Smooth muscle cell (in vitro differentiated cells): ENCODE measurements around the gene MAP3K14. TPM values are rescaled to one million over a fixed set of nuclear protein-coding genes. Genes with fewer than 3 reads are reported as not detected.

ENCODE experiments used
- DNase-seq: peaks from one replicate; lab custom pipeline; 2025; ENCODE audit not compliant: unreplicated experiment; lab: John Stamatoyannopoulos, UW
- H2AFZ ChIP-seq: fragments of 200-600 bp; sonication (generic); 2 replicates; pipeline ENCODE4 v1.6.0; 2016; ENCODE audit warnings: antibody characterized with exemption, low read depth, mild to moderate bottlenecking
- H3F3A ChIP-seq: fragments of 200-600 bp; sonication (generic); 2 replicates; pipeline ENCODE4 v1.6.0; 2017; ENCODE audit warnings: antibody characterized with exemption, low read depth
- H3K27ac ChIP-seq: fragments of 200-600 bp; sonication (generic); 2 replicates; pipeline ENCODE4 v1.5.1; 2016; ENCODE audit warnings: low read depth, mild to moderate bottlenecking
- H3K27me3 ChIP-seq: fragments of 200-600 bp; sonication (generic); 2 replicates; pipeline ENCODE4 v1.6.1; 2016; ENCODE audit warnings: low read depth, mild to moderate bottlenecking
- H3K36me3 ChIP-seq: fragments of 200-600 bp; sonication (generic); 2 replicates; pipeline ENCODE4 v1.5.1; 2016; ENCODE audit warnings: low read depth
- H3K4me1 ChIP-seq: fragments of 200-600 bp; sonication (generic); 2 replicates; pipeline ENCODE4 v1.5.1; 2016; ENCODE audit warnings: low read depth
- H3K4me2 ChIP-seq: fragments of 200-600 bp; sonication (generic); 2 replicates; pipeline ENCODE4 v1.6.0; 2016; ENCODE audit warnings: mild to moderate bottlenecking
- H3K4me3 ChIP-seq: fragments of 200-600 bp; sonication (generic); 2 replicates; pipeline ENCODE4 v1.5.1; 2016; ENCODE audit warnings: mild to moderate bottlenecking
- H3K79me2 ChIP-seq: fragments of 200-600 bp; sonication (generic); 2 replicates; pipeline ENCODE4 v1.6.0; 2016; ENCODE audit warnings: low read depth, mild to moderate bottlenecking
- H3K9ac ChIP-seq: fragments of 200-600 bp; sonication (generic); 2 replicates; pipeline ENCODE4 v1.6.0; 2016; ENCODE audit warnings: low read depth
- H3K9me3 ChIP-seq: fragments of 200-600 bp; sonication (generic); replicated peaks from 2 replicates; pipeline ENCODE4 v1.5.1; 2016; ENCODE audit warnings: low read depth
- H4K20me1 ChIP-seq: fragments of 200-600 bp; sonication (generic); 2 replicates; pipeline ENCODE4 v1.6.0; 2016; ENCODE audit warnings: low read depth
- WGBS: methylation state at CpG from one replicate; pipeline ENCODE4 v1.1.7; 2016; ENCODE audit warnings: low lambda C conversion rate; 5-methylcytosine and 5-hydroxymethylcytosine counted together
- polyA plus RNA-seq: library from polyadenylated mRNA; unstranded; fragments of >200 nt; fragmentation: Nextera tagmentation; extraction: Ambion mirVana; gene quantifications from 2 replicates; pipeline ENCODE4 v1.2.1, GENCODE V29; 2016
- total RNA-seq: library from RNA; depleted of rRNA; stranded (reverse); fragments of >200 nt; gene quantifications from 2 replicates; pipeline ENCODE4 v1.2.3, GENCODE V29; 2014
- TF ChIP-seq, protein P1 (sequence below): fragments of 200-600 bp; sonication (generic); IDR thresholded peaks from 2 replicates; pipeline ENCODE4 v1.5.1; 2017; ENCODE audit warnings: borderline replicate concordance, mild to moderate bottlenecking, antibody characterized with exemption; ENCODE audit not compliant: insufficient read depth, poor library complexity, severe bottlenecking

MAP3K14 gene
- total and polyA plus RNA-seq, 2 experiments from 2014 or later = 1.7 to 1.8 TPM

DNA sequence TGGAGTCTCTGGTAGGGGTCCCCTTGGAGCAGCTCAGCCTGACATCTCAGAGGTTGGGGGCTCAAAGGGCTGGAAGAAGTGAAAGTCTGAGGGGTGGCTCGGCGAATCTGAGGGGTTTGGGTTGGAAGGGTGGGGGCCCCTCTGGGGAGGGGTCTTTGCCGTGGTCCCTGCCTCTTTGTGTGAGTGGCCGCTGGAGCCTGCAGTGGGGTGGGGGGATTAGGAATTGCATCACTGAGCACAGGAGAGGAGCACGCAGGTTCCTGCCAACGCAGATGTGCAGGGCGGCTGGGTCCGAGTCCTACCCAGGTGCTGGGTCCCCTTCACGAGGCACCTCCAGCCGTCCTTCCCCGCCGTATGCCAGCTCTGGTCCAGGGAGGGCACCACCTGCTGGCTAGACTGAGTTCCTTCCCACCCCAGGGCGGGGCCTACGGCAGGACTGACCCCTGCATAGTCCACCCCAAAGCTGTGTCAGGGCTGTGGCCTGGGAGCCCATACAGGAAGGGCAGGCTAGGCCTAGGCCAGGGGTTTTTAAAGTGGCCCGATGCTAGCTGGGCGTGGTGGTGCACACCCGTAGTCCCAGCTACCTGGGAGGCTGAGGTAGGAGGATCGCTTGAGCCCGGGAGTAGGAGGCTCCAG is 85.2 kb downstream of the MAP3K14 start:
- no peaks in the 10 kb centered on the region for H3K27me3 ChIP-seq
- H3K4me2 ChIP-seq = no peak overlapping the region
- H3K9ac ChIP-seq = no peak overlapping the region
- H3K9me3 ChIP-seq = no peaks in the 10 kb centered on the region
- no peaks in the 10 kb centered on the region for H3F3A ChIP-seq
- H4K20me1 ChIP-seq = no peaks in the 10 kb centered on the region
- no peaks in the 10 kb centered on the region for H3K79me2 ChIP-seq
- TF ChIP-seq, protein P1, sequence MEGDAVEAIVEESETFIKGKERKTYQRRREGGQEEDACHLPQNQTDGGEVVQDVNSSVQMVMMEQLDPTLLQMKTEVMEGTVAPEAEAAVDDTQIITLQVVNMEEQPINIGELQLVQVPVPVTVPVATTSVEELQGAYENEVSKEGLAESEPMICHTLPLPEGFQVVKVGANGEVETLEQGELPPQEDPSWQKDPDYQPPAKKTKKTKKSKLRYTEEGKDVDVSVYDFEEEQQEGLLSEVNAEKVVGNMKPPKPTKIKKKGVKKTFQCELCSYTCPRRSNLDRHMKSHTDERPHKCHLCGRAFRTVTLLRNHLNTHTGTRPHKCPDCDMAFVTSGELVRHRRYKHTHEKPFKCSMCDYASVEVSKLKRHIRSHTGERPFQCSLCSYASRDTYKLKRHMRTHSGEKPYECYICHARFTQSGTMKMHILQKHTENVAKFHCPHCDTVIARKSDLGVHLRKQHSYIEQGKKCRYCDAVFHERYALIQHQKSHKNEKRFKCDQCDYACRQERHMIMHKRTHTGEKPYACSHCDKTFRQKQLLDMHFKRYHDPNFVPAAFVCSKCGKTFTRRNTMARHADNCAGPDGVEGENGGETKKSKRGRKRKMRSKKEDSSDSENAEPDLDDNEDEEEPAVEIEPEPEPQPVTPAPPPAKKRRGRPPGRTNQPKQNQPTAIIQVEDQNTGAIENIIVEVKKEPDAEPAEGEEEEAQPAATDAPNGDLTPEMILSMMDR = peak; percentile 17
- H2AFZ ChIP-seq = no peak overlapping the region
- H3K27ac ChIP-seq = no peak overlapping the region
- no peak for DNase-seq
- H3K36me3 ChIP-seq = no peaks in the 10 kb centered on the region
- peaks cover 17% of the 10 kb centered on the region for H3K4me1 ChIP-seq
- WGBS = 80% methylated on average over 16 of the region's 19 CpGs
- H3K4me3 ChIP-seq = no peak overlapping the region

DNA sequence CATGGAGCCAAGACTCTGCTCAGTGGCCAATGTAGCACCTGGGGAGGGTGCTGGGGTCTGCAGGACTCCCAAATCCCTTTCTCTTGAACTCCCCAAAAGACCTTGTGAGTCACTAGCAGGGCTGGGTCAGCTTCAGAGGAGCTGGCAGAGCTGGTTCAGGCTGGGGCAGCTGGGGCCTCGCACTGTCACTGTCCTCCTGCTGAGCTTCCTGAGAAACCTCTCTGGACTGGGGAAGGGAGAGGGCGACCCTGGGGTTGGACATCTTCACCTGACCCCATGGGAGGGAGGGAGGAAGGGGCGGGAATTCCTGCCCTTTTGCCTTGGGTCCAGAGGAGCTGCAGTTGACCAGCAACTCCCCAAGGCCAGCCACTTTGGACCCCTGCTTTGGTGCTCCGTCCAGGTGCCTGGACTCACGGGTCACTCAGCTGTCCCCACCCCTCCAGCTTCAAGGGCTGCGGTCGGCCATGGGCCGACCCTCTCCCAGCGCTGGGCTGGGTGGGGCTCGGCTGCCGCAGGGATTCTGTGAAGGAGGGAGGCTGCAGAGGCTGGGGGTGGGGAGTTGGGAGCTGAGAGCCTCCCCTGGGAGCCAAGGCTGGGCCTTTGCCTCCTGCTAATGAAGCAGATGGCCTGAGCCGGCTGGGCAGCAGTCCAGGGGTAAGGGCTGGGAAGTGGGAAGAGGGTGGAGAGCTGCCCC is 85.9 kb downstream of the MAP3K14 start:
- H3K27me3 ChIP-seq = no peaks in the 10 kb centered on the region
- peak overlapping the region; percentile 51 for H3K4me2 ChIP-seq
- no peak overlapping the region for H3K4me3 ChIP-seq
- H3K4me1 ChIP-seq = peaks cover 17% of the 10 kb centered on the region
- no peaks in the 10 kb centered on the region for H4K20me1 ChIP-seq
- no peak overlapping the region for H3K9ac ChIP-seq
- H3K27ac ChIP-seq = no peak overlapping the region
- no peaks in the 10 kb centered on the region for H3K79me2 ChIP-seq
- TF ChIP-seq, protein P1 = no peak
- no peaks in the 10 kb centered on the region for H3K36me3 ChIP-seq
- H2AFZ ChIP-seq = no peak overlapping the region
- no peaks in the 10 kb centered on the region for H3K9me3 ChIP-seq
- no peak for DNase-seq
- H3F3A ChIP-seq = no peaks in the 10 kb centered on the region
- 73% methylated on average over 12 of the region's 12 CpGs for WGBS

DNA sequence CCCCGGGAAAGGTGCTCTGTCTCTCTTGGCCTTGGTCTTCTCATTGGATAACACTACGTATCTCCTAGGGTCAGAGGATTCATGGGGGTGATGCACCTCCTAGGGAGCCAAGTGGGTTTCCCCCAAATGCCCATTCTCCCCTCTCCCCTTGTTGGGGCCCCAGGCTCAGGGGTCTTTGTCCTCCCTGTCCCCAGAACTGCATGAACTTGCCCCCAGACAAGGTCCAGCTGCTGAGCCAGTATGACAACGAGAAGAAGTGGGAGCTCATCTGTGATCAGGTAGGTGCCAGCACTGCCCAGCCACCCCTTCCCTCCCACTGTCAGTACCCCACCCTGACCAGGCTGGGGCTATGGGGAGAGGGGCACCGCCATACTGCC is 86.4 kb downstream of the MAP3K14 start:
- Histone ChIP-seq H3K4me1 (peaks cover 17% of the 10 kb centered on the region), H3K79me2 (no peaks in the 10 kb centered on the region), H3K36me3 (no peaks in the 10 kb centered on the region), H3F3A (no peaks in the 10 kb centered on the region), H3K9me3 (no peaks in the 10 kb centered on the region), H3K4me2 (peak overlapping the region; percentile 51), H3K27me3 (no peaks in the 10 kb centered on the region), H3K27ac (no peak overlapping the region), H3K4me3 (no peak overlapping the region), H2AFZ (no peak overlapping the region), H4K20me1 (no peaks in the 10 kb centered on the region), H3K9ac (no peak overlapping the region)
- WGBS = 95% methylated on average over 4 of the region's 4 CpGs
- TF ChIP-seq, protein P1 = no peak
- no peak for DNase-seq
